ENCODE data around the gene EIF5.
"Not testable (repeated sequence)": the region's sequence is repeated elsewhere in the genome, so short reads cannot be mapped to it uniquely, and the experiment has no call there.

Gene EIF5

GRCh38 chr14:103347091-103347815 lies 13.2 kb downstream of the EIF5 start:
- H3K27ac ChIP-seq = no peak overlapping the region
- no peak for DNase-seq (ENCODE audit: low spot score)

DNA sequence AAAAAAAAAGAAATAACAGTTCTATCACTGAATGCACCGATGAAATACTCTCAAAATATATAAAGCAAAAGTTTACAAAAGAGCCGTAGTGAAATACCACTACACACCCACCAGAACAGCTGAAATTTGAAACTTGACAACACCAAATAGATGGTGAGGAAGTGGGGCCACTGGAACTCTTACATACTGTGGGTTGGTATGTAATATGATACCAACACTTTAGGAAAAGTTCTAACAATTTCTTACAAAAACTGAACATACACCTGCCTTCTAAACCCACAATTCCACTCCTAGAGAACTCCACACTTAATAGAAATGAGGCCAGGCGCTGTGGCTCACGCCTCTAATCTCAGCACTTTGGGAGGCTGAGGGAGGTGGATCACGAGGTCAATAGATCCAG lies 14.1 kb downstream of the EIF5 start:
- TF ChIP-seq CTCF (IDR thresholded peaks at IDR 0.05) = no peak
- no peak overlapping the region for H3K27ac ChIP-seq
- DNase-seq (ENCODE audit: low spot score) = no peak
- no peak overlapping the region for H3K4me3 ChIP-seq

More at GRCh38 chr14:103347091-103347815, 13.2 kb downstream of the EIF5 start:
- TF ChIP-seq CTCF (IDR thresholded peaks at IDR 0.05) = no peak
- H3K4me3 ChIP-seq = no peak overlapping the region

GRCh38 chr14:103349982-103350381 lies 15.9 kb downstream of the EIF5 start:
- Histone ChIP-seq H3K4me3 (no peak overlapping the region), H3K27ac (no peak overlapping the region)
- DNase-seq (ENCODE audit: low spot score) = no peak
- TF ChIP-seq CTCF (IDR thresholded peaks at IDR 0.05) = no peak

DNA sequence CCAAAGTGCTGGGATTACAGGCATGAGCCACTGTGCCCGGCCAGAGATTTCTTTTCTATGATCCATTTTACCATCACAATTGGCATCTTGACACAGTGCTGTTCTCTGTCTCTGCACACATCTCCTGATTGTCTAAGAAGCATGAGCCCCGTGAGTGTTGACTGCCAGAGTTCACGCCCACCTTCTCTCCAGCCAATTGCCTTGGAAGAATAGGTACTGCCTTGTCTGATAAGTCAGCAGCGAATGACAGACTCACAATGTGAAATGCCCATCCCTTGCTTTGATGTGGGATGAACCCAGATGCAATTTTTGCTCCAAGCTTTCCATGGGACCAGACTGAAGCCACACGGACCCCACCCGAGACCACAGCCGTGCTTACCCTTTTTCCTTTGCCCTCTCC lies 19.3 kb downstream of the EIF5 start:
- DNase-seq (ENCODE audit: low spot score) = no peak
- TF ChIP-seq CTCF (IDR thresholded peaks at IDR 0.05) = no peak
- Histone ChIP-seq H3K4me3 (no peak overlapping the region), H3K27ac (no peak overlapping the region)

GRCh38 chr14:103354141-103354540 lies 20.1 kb downstream of the EIF5 start:
- TF ChIP-seq CTCF (IDR thresholded peaks at IDR 0.05) = no peak
- Histone ChIP-seq H3K27ac (no peak overlapping the region), H3K4me3 (no peak overlapping the region)
- DNase-seq (ENCODE audit: low spot score) = no peak

DNA sequence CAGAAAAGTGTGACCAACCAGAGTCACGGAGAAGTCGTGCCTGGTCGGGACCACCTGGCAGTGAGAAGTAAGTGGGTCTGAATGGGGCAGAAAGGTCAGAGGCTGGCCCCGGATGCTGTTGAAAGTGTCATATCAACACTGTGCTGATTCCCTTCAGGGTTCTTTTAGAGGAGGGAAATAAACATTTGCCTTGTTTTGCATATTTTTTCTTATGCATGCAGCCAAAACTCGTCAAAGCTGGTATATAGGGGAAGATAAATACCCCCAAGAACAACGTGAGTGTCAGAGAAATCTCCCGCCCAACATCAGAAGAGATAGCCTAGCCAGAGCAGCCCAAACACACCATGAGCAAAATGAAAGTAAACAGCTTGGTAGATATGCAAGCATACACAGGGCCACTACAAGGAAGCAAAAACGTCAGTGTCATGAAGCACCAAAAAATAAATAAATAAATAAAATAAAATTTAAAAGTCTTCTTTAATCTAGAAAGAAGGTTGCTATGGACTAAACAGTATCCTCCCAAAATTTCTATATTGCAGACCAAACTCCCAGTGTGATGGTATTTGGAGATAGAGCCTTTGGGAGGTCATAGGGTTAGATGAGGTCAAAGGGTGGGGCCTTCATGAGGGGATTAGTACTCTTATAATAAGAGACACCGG lies 22.1 kb downstream of the EIF5 start:
- no peak for TF ChIP-seq CTCF (IDR thresholded peaks at IDR 0.05)
- H3K4me3 ChIP-seq = no peak overlapping the region

DNA sequence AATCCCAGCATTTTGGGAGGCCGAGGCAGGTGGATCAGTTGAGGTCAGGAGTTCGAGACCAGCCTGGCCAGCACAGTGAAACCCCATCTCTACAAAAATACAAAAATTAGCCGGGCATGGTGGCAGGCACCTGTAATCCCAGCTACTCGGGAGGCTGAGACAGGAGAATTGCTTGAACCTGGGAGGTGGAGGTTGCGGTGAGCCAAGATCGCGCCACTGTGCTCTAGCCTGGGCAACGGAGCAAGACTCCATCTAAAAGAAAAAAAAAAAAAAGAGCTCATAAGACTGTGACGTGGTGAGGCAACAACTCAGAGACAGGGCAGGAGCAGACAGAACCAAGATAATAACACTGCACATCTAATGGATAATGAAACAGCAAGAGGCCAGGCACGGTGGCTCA lies 23.5 kb downstream of the EIF5 start:
- DNase-seq (ENCODE audit: low spot score); H3K4me3 ChIP-seq; H3K27ac ChIP-seq: not testable (repeated sequence)

More for the DNA sequence above, 22.1 kb downstream of the EIF5 start:
- DNase-seq (ENCODE audit: low spot score) = no peak
- H3K27ac ChIP-seq = no peak overlapping the region
